Measurements from ENCODE around the gene IFI27.
A peak's percentile ranks its signal among the peaks of the same experiment; 100 is the strongest.

The IFI27 gene

GRCh38 chr14:94121485-94121884 is 10.9 kb downstream of the IFI27 start:
- DNase-seq: no peak
- in situ Hi-C loops (cut with MboI; ENCODE audit: low pct_unique_long_range_greater_than_20kb, low sequenced_read_pairs): no loop called here

GRCh38 chr14:94122438-94122837 is 11.9 kb downstream of the IFI27 start:
- in situ Hi-C loops (cut with MboI; ENCODE audit: low pct_unique_long_range_greater_than_20kb, low sequenced_read_pairs): no loop called here

GRCh38 chr14:94123296-94123695 is 12.8 kb downstream of the IFI27 start:
- in situ Hi-C loops (cut with MboI; ENCODE audit: low pct_unique_long_range_greater_than_20kb, low sequenced_read_pairs): no loop called here
- DNase-seq: no peak

More at GRCh38 chr14:94122438-94122837, 11.9 kb downstream of the IFI27 start:
- DNase-seq: no peak

- DNase-seq: no peak
- in situ Hi-C loops (cut with MboI; ENCODE audit: low pct_unique_long_range_greater_than_20kb, low sequenced_read_pairs): no loop called here
Measured at GRCh38 chr14:94123868-94124267, 13.3 kb downstream of the IFI27 start.

- DNase-seq: no peak
- in situ Hi-C loops (cut with MboI; ENCODE audit: low pct_unique_long_range_greater_than_20kb, low sequenced_read_pairs): no loop called here
Measured at GRCh38 chr14:94124582-94125377, 14.2 kb downstream of the IFI27 start.

- no peak for DNase-seq
- in situ Hi-C loops (cut with MboI; ENCODE audit: low pct_unique_long_range_greater_than_20kb, low sequenced_read_pairs): no loop called here
Measured at GRCh38 chr14:94125659-94126418, 15.3 kb downstream of the IFI27 start.

GRCh38 chr14:94126419-94126677 is 15.8 kb downstream of the IFI27 start:
- DNase-seq: no peak
- in situ Hi-C loops (cut with MboI; ENCODE audit: low pct_unique_long_range_greater_than_20kb, low sequenced_read_pairs): no loop called here

- in situ Hi-C loops (cut with MboI; ENCODE audit: low pct_unique_long_range_greater_than_20kb, low sequenced_read_pairs): no loop called here
- no peak for DNase-seq
Measured at GRCh38 chr14:94126800-94127199, 16.3 kb downstream of the IFI27 start.

GRCh38 chr14:94127330-94127729 is 16.8 kb downstream of the IFI27 start:
- DNase-seq: no peak
- in situ Hi-C loops (cut with MboI; ENCODE audit: low pct_unique_long_range_greater_than_20kb, low sequenced_read_pairs): no loop called here

GRCh38 chr14:94128216-94128839 is 17.8 kb downstream of the IFI27 start:
- no peak for DNase-seq
- in situ Hi-C loops (cut with MboI; ENCODE audit: low pct_unique_long_range_greater_than_20kb, low sequenced_read_pairs): no loop called here

- peak; percentile 57 for DNase-seq
- in situ Hi-C loops (cut with MboI; ENCODE audit: low pct_unique_long_range_greater_than_20kb, low sequenced_read_pairs): no loop called here
Measured at GRCh38 chr14:94129111-94129757, 18.7 kb downstream of the IFI27 start, which contains the start of gene IFI27L2. Gene IFI27L2, minus strand, starts transcription at chr14:94129604. Its CDS starts 40 bp downstream, at chr14:94129564.

GRCh38 chr14:94129758-94130414 is 19.4 kb downstream of the IFI27 start:
- in situ Hi-C loops (cut with MboI; ENCODE audit: low pct_unique_long_range_greater_than_20kb, low sequenced_read_pairs): no loop called here
- peak; percentile 46 for DNase-seq

- DNase-seq: peak; percentile 83
Measured at GRCh38 chr14:94132285-94132887, 21.9 kb downstream of the IFI27 start.

GRCh38 chr14:94135476-94135875 is 24.9 kb downstream of the IFI27 start:
- in situ Hi-C loops (cut with MboI; ENCODE audit: low pct_unique_long_range_greater_than_20kb, low sequenced_read_pairs): no loop called here
- no peak for DNase-seq

More at GRCh38 chr14:94132285-94132887, 21.9 kb downstream of the IFI27 start:
- in situ Hi-C loops (cut with MboI; ENCODE audit: low pct_unique_long_range_greater_than_20kb, low sequenced_read_pairs): no loop called here

- DNase-seq: peak; percentile 87
- in situ Hi-C loops (cut with MboI; ENCODE audit: low pct_unique_long_range_greater_than_20kb, low sequenced_read_pairs): no loop called here
Measured at GRCh38 chr14:94136575-94137331, 26.2 kb downstream of the IFI27 start.

GRCh38 chr14:94138251-94138650 is 27.7 kb downstream of the IFI27 start:
- DNase-seq: no peak
- in situ Hi-C loops (cut with MboI; ENCODE audit: low pct_unique_long_range_greater_than_20kb, low sequenced_read_pairs): no loop called here

- no peak for DNase-seq
- in situ Hi-C loops (cut with MboI; ENCODE audit: low pct_unique_long_range_greater_than_20kb, low sequenced_read_pairs): no loop called here
Measured at GRCh38 chr14:94139006-94139405, 28.5 kb downstream of the IFI27 start.

GRCh38 chr14:94139421-94139820 is 28.9 kb downstream of the IFI27 start:
- no peak for DNase-seq
- in situ Hi-C loops (cut with MboI; ENCODE audit: low pct_unique_long_range_greater_than_20kb, low sequenced_read_pairs): no loop called here
